ENCODE data around the gene CDCP2.

The CDCP2 gene

GRCh38 chr1:54190526-54190925, 37.7 kb upstream of the CDCP2 start:
- no peak for DNase-seq (ENCODE audit: low read depth)
- no peak overlapping the region for H3K4me3 ChIP-seq (ENCODE audit: low read depth, low read length)
- TF ChIP-seq CTCF (IDR thresholded peaks at IDR 0.05; ENCODE audit: control insufficient read depth, extremely low read depth, insufficient read depth), result no peak

GRCh38 chr1:54188291-54188690, 35.5 kb upstream of the CDCP2 start:
- no peak overlapping the region for H3K4me3 ChIP-seq (ENCODE audit: low read depth, low read length)
- TF ChIP-seq CTCF (IDR thresholded peaks at IDR 0.05; ENCODE audit: control insufficient read depth, extremely low read depth, insufficient read depth), result no peak

GRCh38 chr1:54186056-54186455, 33.3 kb upstream of the CDCP2 start:
- no peak for TF ChIP-seq CTCF (IDR thresholded peaks at IDR 0.05; ENCODE audit: control insufficient read depth, extremely low read depth, insufficient read depth)

More at GRCh38 chr1:54188291-54188690, 35.5 kb upstream of the CDCP2 start:
- no peak for DNase-seq (ENCODE audit: low read depth)

GRCh38 chr1:54180701-54181360, 28.0 kb upstream of the CDCP2 start:
- no peak for DNase-seq (ENCODE audit: low read depth)
- TF ChIP-seq CTCF (IDR thresholded peaks at IDR 0.05; ENCODE audit: control insufficient read depth, extremely low read depth, insufficient read depth), result no peak

More at GRCh38 chr1:54186056-54186455, 33.3 kb upstream of the CDCP2 start:
- H3K4me3 ChIP-seq (ENCODE audit: low read depth, low read length), result no peak overlapping the region
- DNase-seq (ENCODE audit: low read depth), result no peak

GRCh38 chr1:54178296-54179070, 25.7 kb upstream of the CDCP2 start:
- TF ChIP-seq CTCF (IDR thresholded peaks at IDR 0.05; ENCODE audit: control insufficient read depth, extremely low read depth, insufficient read depth), result no peak
- no peak for DNase-seq (ENCODE audit: low read depth)

More at GRCh38 chr1:54180701-54181360, 28.0 kb upstream of the CDCP2 start:
- no peak overlapping the region for H3K4me3 ChIP-seq (ENCODE audit: low read depth, low read length)

GRCh38 chr1:54177726-54178125, 24.9 kb upstream of the CDCP2 start:
- H3K4me3 ChIP-seq (ENCODE audit: low read depth, low read length), result no peak overlapping the region
- DNase-seq (ENCODE audit: low read depth), result no peak
- no peak for TF ChIP-seq CTCF (IDR thresholded peaks at IDR 0.05; ENCODE audit: control insufficient read depth, extremely low read depth, insufficient read depth)

More at GRCh38 chr1:54178296-54179070, 25.7 kb upstream of the CDCP2 start:
- H3K4me3 ChIP-seq (ENCODE audit: low read depth, low read length), result no peak overlapping the region
